ENCODE measurements around the gene SH3TC1. TPM values are rescaled to one million over a fixed set of nuclear protein-coding genes. Genes with fewer than 3 reads are reported as not detected.
A peak's percentile ranks its signal among the peaks of the same experiment; 100 is the strongest.

Gene SH3TC1
- total RNA-seq, 4 donors from 2014 or later = 10.1 to 15.9 (median 11.1) TPM

DNA sequence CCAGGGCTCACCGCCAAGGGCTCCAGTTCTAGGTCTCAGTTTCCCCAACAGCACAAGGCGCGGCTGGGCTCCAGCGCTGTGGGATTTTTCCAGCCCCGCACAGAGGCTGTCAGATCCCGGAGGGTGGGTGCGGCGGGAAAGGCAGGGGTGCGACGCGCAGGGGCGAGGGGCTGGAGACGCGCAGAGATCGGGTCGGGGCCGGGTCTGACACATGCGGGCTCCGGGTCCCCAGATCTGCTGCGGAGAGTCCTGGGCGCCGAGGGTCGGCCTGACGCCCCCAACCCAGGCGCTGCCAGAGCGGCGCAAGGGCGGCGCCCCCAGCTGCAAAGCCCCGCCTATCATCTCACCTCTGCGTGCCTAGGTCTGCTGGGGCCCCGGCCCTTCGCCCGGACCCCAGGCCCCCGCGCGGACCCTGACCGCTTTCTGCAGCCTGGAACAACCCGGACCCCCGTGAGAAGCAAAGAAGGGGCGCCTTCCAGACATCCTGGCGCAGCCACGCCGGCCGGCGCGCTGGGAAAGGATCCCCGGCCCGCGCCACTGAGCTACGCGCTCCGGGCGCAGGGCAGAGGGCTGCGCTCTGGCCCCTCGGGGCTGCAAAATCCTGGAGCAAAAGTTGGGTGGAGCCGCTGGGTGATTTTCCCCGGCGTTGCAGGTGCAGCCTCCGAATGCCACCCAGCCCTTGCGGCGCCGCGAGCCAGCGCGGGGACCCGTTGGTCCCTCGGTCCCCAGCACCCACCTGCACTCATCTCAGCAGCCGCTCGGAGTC lies 41.0 kb upstream of the SH3TC1 start:
- intact Hi-C loops (cut with DNase I; ENCODE audit: low total_unique reads) = no loop called here
- H3K4me3 ChIP-seq (ENCODE audit: low read depth, poor library complexity, severe bottlenecking) = peak overlapping the region; percentile 53
- 3 to 6% methylated on average over 12 to 18 of the region's 70 CpGs for WGBS, 2 donors
- TF ChIP-seq, protein P1, sequence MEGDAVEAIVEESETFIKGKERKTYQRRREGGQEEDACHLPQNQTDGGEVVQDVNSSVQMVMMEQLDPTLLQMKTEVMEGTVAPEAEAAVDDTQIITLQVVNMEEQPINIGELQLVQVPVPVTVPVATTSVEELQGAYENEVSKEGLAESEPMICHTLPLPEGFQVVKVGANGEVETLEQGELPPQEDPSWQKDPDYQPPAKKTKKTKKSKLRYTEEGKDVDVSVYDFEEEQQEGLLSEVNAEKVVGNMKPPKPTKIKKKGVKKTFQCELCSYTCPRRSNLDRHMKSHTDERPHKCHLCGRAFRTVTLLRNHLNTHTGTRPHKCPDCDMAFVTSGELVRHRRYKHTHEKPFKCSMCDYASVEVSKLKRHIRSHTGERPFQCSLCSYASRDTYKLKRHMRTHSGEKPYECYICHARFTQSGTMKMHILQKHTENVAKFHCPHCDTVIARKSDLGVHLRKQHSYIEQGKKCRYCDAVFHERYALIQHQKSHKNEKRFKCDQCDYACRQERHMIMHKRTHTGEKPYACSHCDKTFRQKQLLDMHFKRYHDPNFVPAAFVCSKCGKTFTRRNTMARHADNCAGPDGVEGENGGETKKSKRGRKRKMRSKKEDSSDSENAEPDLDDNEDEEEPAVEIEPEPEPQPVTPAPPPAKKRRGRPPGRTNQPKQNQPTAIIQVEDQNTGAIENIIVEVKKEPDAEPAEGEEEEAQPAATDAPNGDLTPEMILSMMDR (IDR thresholded peaks at IDR 0.05) = no peak
- no peak for TF ChIP-seq POLR2A (IDR thresholded peaks at IDR 0.05)
- DNase-seq (ENCODE audit: low spot score in 2 of 2) = no peak

DNA sequence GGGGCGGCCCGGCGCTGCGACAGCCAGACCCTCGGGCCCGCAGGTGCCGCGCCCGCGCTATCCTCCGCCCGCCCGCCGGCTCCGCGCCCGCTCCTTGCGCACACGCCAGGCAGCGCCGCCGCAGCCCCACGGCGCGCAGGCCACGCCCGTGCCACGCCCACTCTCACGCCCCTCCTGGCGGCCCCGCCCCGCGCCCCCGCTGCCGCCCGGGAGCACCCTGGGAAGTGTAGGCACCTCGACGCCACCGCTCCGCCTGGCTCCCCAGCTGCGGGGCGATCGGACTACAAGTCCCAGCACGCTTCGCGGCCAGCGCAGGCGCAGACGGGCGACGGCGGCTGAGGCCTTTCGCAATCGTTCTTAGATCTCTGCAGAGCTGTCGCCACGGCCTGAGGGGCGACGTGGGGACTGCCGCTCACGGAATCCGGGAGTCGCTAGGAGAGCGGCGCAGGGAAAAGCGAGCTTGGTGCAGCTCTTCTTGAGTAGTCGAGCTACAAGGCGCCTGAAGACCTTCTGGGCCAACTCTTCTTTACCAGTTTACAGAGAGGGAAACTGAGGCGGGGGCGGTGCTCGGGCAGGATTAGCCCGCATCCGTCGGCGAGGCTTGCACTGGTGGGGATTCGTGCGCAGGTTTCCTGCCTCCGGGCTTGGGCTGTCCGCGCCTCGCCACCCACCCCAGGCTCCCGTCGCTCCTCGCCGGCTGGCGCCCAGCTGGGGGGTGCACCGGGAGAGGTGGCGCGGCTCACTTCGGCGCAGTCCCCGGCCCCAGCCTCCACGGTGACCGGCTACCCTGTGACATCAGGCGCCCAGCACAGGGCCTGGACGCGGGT lies 40.2 kb upstream of the SH3TC1 start, which contains the start of gene ABLIM2:
Gene ABLIM2, minus strand, starts transcription at position 104 of the 827 bp plus-strand sequence. CDS start 124 bp downstream, outside the sequence.
- intact Hi-C loops (cut with DNase I; ENCODE audit: low total_unique reads) = no loop called here
- TF ChIP-seq, protein P1 (IDR thresholded peaks at IDR 0.05) = no peak
- no peak for TF ChIP-seq POLR2A (IDR thresholded peaks at IDR 0.05)
- WGBS, 2 donors = 0 to 1% methylated on average over 11 to 67 of the region's 96 CpGs
- peak; percentile 97 to 99 for DNase-seq (ENCODE audit: low spot score in 2 of 2)
- peak within 1 kb of the TSS; percentile 53 for H3K4me3 ChIP-seq (ENCODE audit: low read depth, poor library complexity, severe bottlenecking)

DNA sequence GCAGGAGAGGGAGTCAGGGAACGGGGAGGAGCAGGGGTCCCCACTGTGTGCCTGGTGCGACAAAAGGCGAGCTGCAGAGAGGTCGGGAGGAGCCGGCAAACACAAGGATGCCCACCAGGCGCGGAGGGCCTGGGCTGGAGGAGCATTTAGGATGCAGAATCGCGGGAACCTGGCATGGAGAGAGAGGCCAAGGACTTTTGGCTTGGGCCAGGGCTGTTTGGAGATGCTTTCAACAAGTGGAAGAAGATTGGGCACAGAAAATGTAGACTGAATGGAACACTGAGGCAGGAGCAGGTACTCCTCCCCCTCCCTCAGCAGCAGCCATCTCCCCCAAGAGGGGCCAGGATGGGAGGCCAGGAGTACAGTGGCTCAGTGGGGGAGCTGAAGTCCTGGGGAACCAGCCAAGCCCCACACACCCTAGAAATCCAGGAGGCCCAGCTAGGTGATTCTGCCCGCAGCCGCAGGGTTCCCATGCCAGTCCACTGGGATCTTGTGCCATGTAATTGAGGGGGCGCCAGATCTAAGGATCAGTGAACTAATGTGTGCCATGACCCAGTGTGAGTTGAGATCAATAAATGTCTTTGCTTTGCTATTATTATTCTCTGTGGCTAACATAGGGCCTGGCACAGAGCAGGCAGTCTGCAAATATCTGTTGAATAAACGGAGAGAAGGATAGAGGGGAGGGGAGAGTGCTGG lies 39.4 kb upstream of the SH3TC1 start:
- intact Hi-C loops (cut with DNase I; ENCODE audit: low total_unique reads) = no loop called here
- H3K4me3 ChIP-seq (ENCODE audit: low read depth, poor library complexity, severe bottlenecking) = peak overlapping the region; percentile 36
- WGBS, 2 donors = 19 to 23% methylated on average over 13 of the region's 13 CpGs
- no peak for TF ChIP-seq POLR2A (IDR thresholded peaks at IDR 0.05)
- TF ChIP-seq, protein P1 (IDR thresholded peaks at IDR 0.05) = no peak
- no peak for DNase-seq (ENCODE audit: low spot score in 2 of 2)

DNA sequence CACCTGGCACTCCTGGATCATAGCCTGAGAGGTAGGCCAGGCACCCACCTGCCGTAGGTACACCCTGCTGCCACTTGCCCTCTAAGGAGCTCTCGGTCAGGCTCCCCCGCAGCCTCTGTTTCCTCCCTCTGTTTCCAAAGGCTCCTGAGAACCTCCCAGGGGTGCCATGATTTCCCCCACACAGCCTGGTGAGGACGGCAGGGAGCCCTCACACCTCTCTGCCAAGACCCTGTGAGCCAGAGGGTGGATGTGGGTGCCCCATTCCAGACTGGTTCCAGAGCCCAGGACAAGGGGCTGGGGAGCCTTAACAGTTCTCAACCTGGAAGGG lies 38.9 kb upstream of the SH3TC1 start:
- 85 to 90% methylated on average over 4 of the region's 4 CpGs for WGBS, 2 donors
- intact Hi-C loops (cut with DNase I; ENCODE audit: low total_unique reads) = no loop called here
- no peak overlapping the region for H3K4me3 ChIP-seq (ENCODE audit: low read depth, poor library complexity, severe bottlenecking)
- no peak for DNase-seq (ENCODE audit: low spot score in 2 of 2)
- no peak for TF ChIP-seq POLR2A (IDR thresholded peaks at IDR 0.05)
- TF ChIP-seq, protein P1 (IDR thresholded peaks at IDR 0.05) = no peak

DNA sequence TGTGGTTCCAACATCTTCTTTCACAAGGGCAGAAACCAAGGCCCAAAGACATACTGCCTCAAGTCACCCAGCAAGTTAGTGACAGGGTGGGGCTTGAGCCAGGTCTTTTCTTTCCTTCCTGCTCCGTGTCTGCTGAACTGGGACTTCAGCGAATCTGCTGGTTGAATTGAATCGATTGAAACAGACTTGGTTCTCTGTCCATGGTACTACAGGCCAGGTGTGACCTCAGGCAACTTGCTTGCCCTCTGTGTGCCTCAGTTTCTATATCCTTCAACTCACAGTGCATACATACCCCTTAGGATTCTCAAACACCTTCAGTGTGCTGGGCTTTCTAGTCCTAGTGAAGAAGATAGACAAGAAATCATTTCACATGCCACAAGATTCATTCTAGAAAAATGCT lies 38.5 kb upstream of the SH3TC1 start:
- WGBS, 2 donors = 57 to 65% methylated on average over 3 of the region's 3 CpGs
- no peak for DNase-seq (ENCODE audit: low spot score in 2 of 2)

More for the DNA sequence above, 38.5 kb upstream of the SH3TC1 start:
- H3K4me3 ChIP-seq (ENCODE audit: low read depth, poor library complexity, severe bottlenecking) = no peak overlapping the region
- intact Hi-C loops (cut with DNase I; ENCODE audit: low total_unique reads) = no loop called here
- no peak for TF ChIP-seq POLR2A (IDR thresholded peaks at IDR 0.05)
- TF ChIP-seq, protein P1 (IDR thresholded peaks at IDR 0.05) = no peak
